Coronary artery (tissue), 2 donors: ENCODE data around the gene PACSIN1.

ENCODE experiments used
- DNase-seq: peaks from one replicate; pipeline ENCODE4 v3.0.0-alpha.2; 2017; ENCODE audit warnings: low spot score
- H3K27ac ChIP-seq, 2 donors: fragments of 200-600 bp; sonication (generic); one replicate each; pipeline ENCODE4 v1.5.1; 2016 to 2019
- H3K4me3 ChIP-seq: fragments of 200-600 bp; sonication (generic); 2 replicates; pipeline ENCODE4 v1.5.1; 2016; ENCODE audit warnings: mild to moderate bottlenecking, moderate library complexity
- CTCF ChIP-seq: fragments of 200-600 bp; sonication (generic); IDR thresholded peaks from one replicate; pipeline ENCODE4 v1.5.1; 2019; ENCODE audit warnings: antibody characterized with exemption

The PACSIN1 gene

GRCh38 chr6:34425498-34426410 lies 40.1 kb upstream of the PACSIN1 start, which contains the start of gene RPS10:
TSS of gene RPS10 (minus strand) at chr6:34426069. CDS start at chr6:34425221, 848 bp downstream.
- TF ChIP-seq CTCF: no peak
- H3K27ac ChIP-seq: peak within 1 kb of the TSS; percentile 81 to 89
- H3K4me3 ChIP-seq: peak within 1 kb of the TSS; percentile 91
- peak; percentile 93 for DNase-seq

GRCh38 chr6:34435916-34436315 lies 30.0 kb upstream of the PACSIN1 start:
- Histone ChIP-seq H3K4me3 (no peak overlapping the region), H3K27ac (no peak overlapping the region)
- TF ChIP-seq CTCF: no peak
- no peak for DNase-seq

- H3K27ac ChIP-seq: no peak overlapping the region
- no peak for TF ChIP-seq CTCF
- DNase-seq: no peak
- no peak overlapping the region for H3K4me3 ChIP-seq
These were observed 28.9 kb upstream of the PACSIN1 start for GRCh38 chr6:34436803-34437643.

GRCh38 chr6:34437644-34437970 lies 28.3 kb upstream of the PACSIN1 start:
- Histone ChIP-seq H3K27ac (no peak overlapping the region), H3K4me3 (no peak overlapping the region)
- no peak for DNase-seq
- TF ChIP-seq CTCF: no peak

GRCh38 chr6:34438705-34439104 lies 27.2 kb upstream of the PACSIN1 start:
- no peak overlapping the region for H3K27ac ChIP-seq
- DNase-seq: no peak
- TF ChIP-seq CTCF: no peak
- H3K4me3 ChIP-seq: no peak overlapping the region

- TF ChIP-seq CTCF: no peak
- no peak overlapping the region for H3K4me3 ChIP-seq
- no peak for DNase-seq
- no peak overlapping the region for H3K27ac ChIP-seq
These were observed 26.4 kb upstream of the PACSIN1 start for GRCh38 chr6:34439442-34439841.
